ENCODE measurements around the gene PIP. TPM values are rescaled to one million over a fixed set of nuclear protein-coding genes. Genes with fewer than 3 reads are reported as not detected.
"Not testable (repeated sequence)": the region's sequence is repeated elsewhere in the genome, so short reads cannot be mapped to it uniquely, and the experiment has no call there.

Gene PIP
- total RNA-seq, 1 donor from 2014 or later: not detected

DNA sequence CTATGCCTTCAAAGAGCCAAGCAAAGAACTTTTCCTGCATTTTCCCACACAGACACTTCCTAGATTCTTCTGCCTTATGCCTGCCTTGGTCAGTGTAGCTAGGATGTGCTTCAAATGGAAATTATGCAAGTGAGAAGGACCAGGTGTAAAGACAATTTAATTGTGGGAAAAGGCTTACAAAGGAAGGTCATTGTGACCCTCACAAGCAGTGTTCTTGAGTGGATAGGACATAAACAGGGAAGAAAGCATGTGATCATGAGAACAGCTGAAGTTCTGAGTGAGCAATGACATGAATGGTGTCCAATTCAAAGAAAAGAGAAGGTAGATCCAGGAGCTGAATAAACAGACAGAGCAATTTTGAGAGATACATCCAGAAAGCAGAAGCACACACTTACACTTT, 1.3 kb upstream of the PIP start:
- Mint-ChIP-seq H3K4me3 (no peak overlapping the region), H3K4me1 (ENCODE audit: unreplicated experiment) (no peaks in the 10 kb centered on the region), H3K27me3 (peaks cover 12% of the 10 kb centered on the region), H3K9me3 (peaks cover 4% of the 10 kb centered on the region), H3K27ac (no peak overlapping the region), H3K36me3 (no peaks in the 10 kb centered on the region)
- DNase-seq (ENCODE audit: extremely low spot score, unreplicated experiment): no peak
- no peak for TF ChIP-seq CTCF (conservative IDR thresholded peaks at IDR 0.05)

- no peak for DNase-seq (ENCODE audit: extremely low spot score, unreplicated experiment)
- no peaks in the 10 kb centered on the region for H3K4me1 Mint-ChIP-seq (ENCODE audit: unreplicated experiment)
- H3K27me3 Mint-ChIP-seq: no peaks in the 10 kb centered on the region
- no peak overlapping the region for H3K27ac Mint-ChIP-seq
- no peaks in the 10 kb centered on the region for H3K36me3 Mint-ChIP-seq
- no peak overlapping the region for H3K4me3 Mint-ChIP-seq
- TF ChIP-seq CTCF (conservative IDR thresholded peaks at IDR 0.05): no peak
- H3K9me3 Mint-ChIP-seq: no peaks in the 10 kb centered on the region
These were observed 15.2 kb downstream of the PIP start for GRCh38 chr7:143147070-143147469.

- H3K4me1 Mint-ChIP-seq (ENCODE audit: unreplicated experiment): no peaks in the 10 kb centered on the region
- no peak overlapping the region for H3K27ac Mint-ChIP-seq
- no peaks in the 10 kb centered on the region for H3K27me3 Mint-ChIP-seq
- H3K36me3 Mint-ChIP-seq: no peaks in the 10 kb centered on the region
- TF ChIP-seq CTCF (conservative IDR thresholded peaks at IDR 0.05): no peak
- no peak overlapping the region for H3K4me3 Mint-ChIP-seq
- DNase-seq (ENCODE audit: extremely low spot score, unreplicated experiment): no peak
- H3K9me3 Mint-ChIP-seq: no peaks in the 10 kb centered on the region
These were observed 16.2 kb downstream of the PIP start for GRCh38 chr7:143148050-143148449.

DNA sequence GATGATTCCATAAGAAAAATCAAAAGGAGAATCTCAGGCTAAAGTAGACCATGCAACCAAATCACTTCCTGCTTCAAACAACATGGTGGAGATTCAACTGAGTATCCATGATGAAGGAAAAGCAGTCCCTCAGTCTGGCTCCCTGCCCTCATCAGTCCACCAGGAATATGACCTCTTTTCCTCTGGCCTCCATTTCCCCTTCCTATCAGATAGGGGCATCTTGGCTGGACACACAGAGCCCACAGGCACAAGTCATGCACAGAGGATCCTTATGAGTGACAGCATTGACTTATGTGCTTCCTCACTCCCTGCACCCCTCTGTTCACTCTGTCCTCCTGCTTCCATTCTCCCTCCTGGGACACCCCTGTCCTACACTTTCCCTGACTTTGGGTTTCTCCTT, 16.8 kb downstream of the PIP start:
- no peak overlapping the region for H3K27ac Mint-ChIP-seq
- no peaks in the 10 kb centered on the region for H3K36me3 Mint-ChIP-seq
- no peak for TF ChIP-seq CTCF (conservative IDR thresholded peaks at IDR 0.05)
- DNase-seq (ENCODE audit: extremely low spot score, unreplicated experiment): no peak
- H3K9me3 Mint-ChIP-seq: no peaks in the 10 kb centered on the region
- H3K4me1 Mint-ChIP-seq (ENCODE audit: unreplicated experiment): no peaks in the 10 kb centered on the region
- no peak overlapping the region for H3K4me3 Mint-ChIP-seq
- no peaks in the 10 kb centered on the region for H3K27me3 Mint-ChIP-seq

GRCh38 chr7:143150696-143151095, 18.8 kb downstream of the PIP start:
- not testable (repeated sequence) for H3K27me3 Mint-ChIP-seq; H3K27ac Mint-ChIP-seq; H3K36me3 Mint-ChIP-seq; H3K4me3 Mint-ChIP-seq; H3K9me3 Mint-ChIP-seq; H3K4me1 Mint-ChIP-seq (ENCODE audit: unreplicated experiment); DNase-seq (ENCODE audit: extremely low spot score, unreplicated experiment)

DNA sequence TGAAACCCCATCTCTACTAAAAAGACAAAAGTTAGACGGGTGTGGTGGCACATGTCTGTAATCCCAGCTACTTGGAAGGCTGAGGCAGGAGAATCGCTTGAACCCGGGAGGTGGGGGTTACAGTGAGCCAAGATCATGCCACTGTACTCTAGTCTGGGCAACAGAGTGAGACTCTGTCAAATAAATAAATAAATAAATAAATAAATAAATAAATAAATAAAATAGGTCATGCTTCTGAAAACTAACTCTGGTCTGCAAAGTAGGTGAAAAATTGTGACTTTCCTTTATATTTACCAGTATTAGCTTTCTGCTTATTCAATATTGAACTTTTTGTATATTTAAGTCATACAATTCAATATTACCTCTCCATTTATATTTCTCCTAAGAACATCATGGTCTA, 26.7 kb downstream of the PIP start:
- not testable (repeated sequence) for H3K27ac Mint-ChIP-seq; H3K36me3 Mint-ChIP-seq; H3K27me3 Mint-ChIP-seq; H3K4me3 Mint-ChIP-seq; H3K9me3 Mint-ChIP-seq; H3K4me1 Mint-ChIP-seq (ENCODE audit: unreplicated experiment); DNase-seq (ENCODE audit: extremely low spot score, unreplicated experiment)

- no peak for TF ChIP-seq CTCF (conservative IDR thresholded peaks at IDR 0.05)
- H3K36me3 Mint-ChIP-seq: no peaks in the 10 kb centered on the region
- no peak for DNase-seq (ENCODE audit: extremely low spot score, unreplicated experiment)
- H3K27ac Mint-ChIP-seq: no peak overlapping the region
- no peaks in the 10 kb centered on the region for H3K4me1 Mint-ChIP-seq (ENCODE audit: unreplicated experiment)
- no peaks in the 10 kb centered on the region for H3K9me3 Mint-ChIP-seq
- no peak overlapping the region for H3K4me3 Mint-ChIP-seq
- H3K27me3 Mint-ChIP-seq: no peaks in the 10 kb centered on the region
These were observed 39.8 kb downstream of the PIP start for GRCh38 chr7:143171697-143172096.

All from type B pancreatic cell (in vitro differentiated cells).